Mammary epithelial cell (primary cell): ENCODE results near the gene SUSD3.

ENCODE experiments used
- EZH2 ChIP-seq: IDR thresholded peaks from 2 replicates; pipeline ENCODE4 v1.6.1; 2012; ENCODE audit warnings: low read length, inconsistent platforms, borderline replicate concordance
- TF ChIP-seq, protein P1 (sequence below), 2 donors: IDR thresholded peaks in 1 of 2; conservative IDR thresholded peaks in 1 of 2; 2 replicates each; pipeline ENCODE4 v1.5.1; 2011 to 2012; ENCODE audit warnings: inconsistent platforms in 2 of 2, low read length in 2 of 2, mild to moderate bottlenecking in 2 of 2, control low read depth in 1 of 2, low read depth in 1 of 2; ENCODE audit not compliant: insufficient read depth in 1 of 2; ENCODE audit errors: extremely low read depth in 1 of 2

DNA sequence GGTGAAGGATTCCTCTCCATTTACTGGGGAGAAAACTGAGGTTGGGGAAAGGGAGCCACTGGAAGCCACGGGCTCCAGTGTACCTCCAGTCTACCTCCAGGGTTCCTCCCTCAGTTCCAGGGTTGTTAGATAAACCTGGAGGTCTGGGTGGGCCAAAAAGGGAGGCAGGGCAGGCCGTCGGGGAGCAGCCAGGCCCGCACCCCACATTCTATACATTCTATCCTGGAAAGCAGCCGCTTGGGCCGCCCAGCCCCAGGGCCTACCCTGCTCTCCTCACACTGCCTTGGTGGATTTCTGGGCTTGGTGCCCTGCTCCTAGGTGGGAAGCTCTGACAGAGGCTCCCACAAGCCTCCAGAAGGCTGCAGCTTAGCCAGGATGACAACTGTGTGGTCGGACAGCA, 18.1 kb upstream of the SUSD3 start:
- TF ChIP-seq, protein P1, sequence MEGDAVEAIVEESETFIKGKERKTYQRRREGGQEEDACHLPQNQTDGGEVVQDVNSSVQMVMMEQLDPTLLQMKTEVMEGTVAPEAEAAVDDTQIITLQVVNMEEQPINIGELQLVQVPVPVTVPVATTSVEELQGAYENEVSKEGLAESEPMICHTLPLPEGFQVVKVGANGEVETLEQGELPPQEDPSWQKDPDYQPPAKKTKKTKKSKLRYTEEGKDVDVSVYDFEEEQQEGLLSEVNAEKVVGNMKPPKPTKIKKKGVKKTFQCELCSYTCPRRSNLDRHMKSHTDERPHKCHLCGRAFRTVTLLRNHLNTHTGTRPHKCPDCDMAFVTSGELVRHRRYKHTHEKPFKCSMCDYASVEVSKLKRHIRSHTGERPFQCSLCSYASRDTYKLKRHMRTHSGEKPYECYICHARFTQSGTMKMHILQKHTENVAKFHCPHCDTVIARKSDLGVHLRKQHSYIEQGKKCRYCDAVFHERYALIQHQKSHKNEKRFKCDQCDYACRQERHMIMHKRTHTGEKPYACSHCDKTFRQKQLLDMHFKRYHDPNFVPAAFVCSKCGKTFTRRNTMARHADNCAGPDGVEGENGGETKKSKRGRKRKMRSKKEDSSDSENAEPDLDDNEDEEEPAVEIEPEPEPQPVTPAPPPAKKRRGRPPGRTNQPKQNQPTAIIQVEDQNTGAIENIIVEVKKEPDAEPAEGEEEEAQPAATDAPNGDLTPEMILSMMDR (conservative IDR thresholded peaks at IDR 0.05 in 1 of 2, IDR thresholded peaks at IDR 0.05 in 1 of 2; ENCODE audit: extremely low read depth in 1 of 2, insufficient read depth in 1 of 2, low read depth in 1 of 2, low read length in 2 of 2), result no peak
- no peak for TF ChIP-seq EZH2
